Cardiac muscle cell (in vitro differentiated cells and primary cell): ENCODE measurements around the gene STAC2. TPM values are rescaled to one million over a fixed set of nuclear protein-coding genes. Genes with fewer than 3 reads are reported as not detected.

ENCODE experiments used
- DNase-seq, 2 donors: peaks; one replicate each; pipeline versions ENCODE4 v3.0.0 to v3.0.0-alpha.2; 2010 to 2017; ENCODE audit warnings: low read depth in 1 of 2, low spot score in 1 of 2
- H3K27ac ChIP-seq: fragments of 200-600 bp; sonication (generic); 2 replicates; pipeline ENCODE4 v1.5.1; 2016
- H3K27me3 ChIP-seq: fragments of 200-600 bp; sonication (generic); 2 replicates; pipeline ENCODE4 v1.6.0; 2016; ENCODE audit warnings: control low read depth
- H3K36me3 ChIP-seq: fragments of 200-600 bp; sonication (generic); 2 replicates; pipeline ENCODE4 v1.5.1; 2016; ENCODE audit warnings: control low read depth
- H3K4me1 ChIP-seq: fragments of 200-600 bp; sonication (generic); 2 replicates; pipeline ENCODE4 v1.8.1; 2017; ENCODE audit warnings: low read depth, mild to moderate bottlenecking, mixed run types
- H3K4me3 ChIP-seq: fragments of 200-600 bp; sonication (generic); 2 replicates; pipeline ENCODE4 v1.5.1; 2016; ENCODE audit warnings: mild to moderate bottlenecking
- H3K9me3 ChIP-seq: fragments of 200-600 bp; sonication (generic); 2 replicates; pipeline ENCODE4 v1.5.1; 2017; ENCODE audit warnings: low read depth, mild to moderate bottlenecking, control low read depth
- CTCF ChIP-seq: IDR thresholded peaks from 2 replicates; pipeline ENCODE4 v1.5.1; 2012; ENCODE audit warnings: low read depth, mild to moderate bottlenecking, low read length
- polyA plus RNA-seq: library from polyadenylated mRNA; unstranded; fragments of >200 nt; fragmentation: Nextera tagmentation; extraction: Ambion mirVana; gene quantifications from 2 replicates; pipeline ENCODE4 v1.2.1, GENCODE V29; 2016
- total RNA-seq: library from RNA; depleted of rRNA; stranded (reverse); fragments of >200 nt; gene quantifications from 2 replicates; pipeline ENCODE4 v1.2.3, GENCODE V29; 2016

The STAC2 gene
- total and polyA plus RNA-seq, 2 experiments from 2014 or later: 0.17 to 0.21 TPM

- TF ChIP-seq CTCF: no peak
- Histone ChIP-seq H3K36me3 (peaks cover 36% of the 10 kb centered on the region), H3K27ac (no peak overlapping the region), H3K4me1 (no peaks in the 10 kb centered on the region), H3K27me3 (no peaks in the 10 kb centered on the region), H3K9me3 (no peaks in the 10 kb centered on the region), H3K4me3 (no peak overlapping the region)
- no peak for DNase-seq
Measured at GRCh38 chr17:39187152-39187830, 38.5 kb downstream of the STAC2 start.

- no peaks in the 10 kb centered on the region for H3K4me1 ChIP-seq
- no peak overlapping the region for H3K4me3 ChIP-seq
- H3K36me3 ChIP-seq: peaks cover 36% of the 10 kb centered on the region
- TF ChIP-seq CTCF: no peak
- H3K27me3 ChIP-seq: no peaks in the 10 kb centered on the region
- no peak for DNase-seq
- H3K27ac ChIP-seq: no peak overlapping the region
- H3K9me3 ChIP-seq: no peaks in the 10 kb centered on the region
Measured at GRCh38 chr17:39186481-39187002, 39.2 kb downstream of the STAC2 start.

- TF ChIP-seq CTCF: no peak
- H3K36me3 ChIP-seq: peaks cover 25% of the 10 kb centered on the region
Measured at GRCh38 chr17:39183720-39184119, 42.0 kb downstream of the STAC2 start.

GRCh38 chr17:39183045-39183444 lies 42.7 kb downstream of the STAC2 start:
- H3K4me3 ChIP-seq: no peak overlapping the region
- no peak for DNase-seq

More at GRCh38 chr17:39183720-39184119, 42.0 kb downstream of the STAC2 start:
- Histone ChIP-seq H3K27me3 (no peaks in the 10 kb centered on the region), H3K4me1 (no peaks in the 10 kb centered on the region), H3K9me3 (no peaks in the 10 kb centered on the region), H3K27ac (no peak overlapping the region), H3K4me3 (no peak overlapping the region)
- no peak for DNase-seq

GRCh38 chr17:39181303-39181702 lies 44.4 kb downstream of the STAC2 start:
- Histone ChIP-seq H3K27me3 (no peaks in the 10 kb centered on the region), H3K27ac (no peak overlapping the region), H3K4me3 (no peak overlapping the region), H3K4me1 (no peaks in the 10 kb centered on the region), H3K36me3 (peaks cover 6% of the 10 kb centered on the region), H3K9me3 (no peaks in the 10 kb centered on the region)
- no peak for DNase-seq
- no peak for TF ChIP-seq CTCF

More at GRCh38 chr17:39183045-39183444, 42.7 kb downstream of the STAC2 start:
- no peaks in the 10 kb centered on the region for H3K9me3 ChIP-seq
- H3K36me3 ChIP-seq: peaks cover 22% of the 10 kb centered on the region
- no peak overlapping the region for H3K27ac ChIP-seq
- H3K4me1 ChIP-seq: no peaks in the 10 kb centered on the region
- TF ChIP-seq CTCF: no peak
- no peaks in the 10 kb centered on the region for H3K27me3 ChIP-seq
